RWPE2 (cell line): ENCODE results near the gene KIF26A.

Experiments
- ATAC-seq: fragments of 200-7000 bp; cut with Tn5 transposase; 3 replicates; pipeline ENCODE4 v1.9.1; 2021; ENCODE audit warnings: low read depth
- DNase-seq: peaks from one replicate; pipeline ENCODE4 v3.0.0-alpha.2; 2020; ENCODE audit warnings: low spot score
- H3K27ac ChIP-seq: fragments of 450-650 bp; 2 replicates; pipeline ENCODE4 v1.5.1; 2017; ENCODE audit warnings: mild to moderate bottlenecking; ENCODE audit not compliant: poor library complexity, severe bottlenecking
- H3K27me3 ChIP-seq: fragments of 250-450 bp; sonication (Bioruptor Pico); 2 replicates; pipeline ENCODE4 v1.5.1; 2021; ENCODE audit warnings: mild to moderate bottlenecking, moderate library complexity; ENCODE audit not compliant: insufficient read depth, poor library complexity, severe bottlenecking
- H3K36me3 ChIP-seq: fragments of 250-450 bp; sonication (Bioruptor Pico); 2 replicates; pipeline ENCODE4 v1.5.1; 2020; ENCODE audit warnings: low read depth, mild to moderate bottlenecking, moderate library complexity
- H3K4me1 ChIP-seq: fragments of 250-450 bp; sonication (Bioruptor Pico); 2 replicates; pipeline ENCODE4 v1.5.1; 2021; ENCODE audit warnings: mild to moderate bottlenecking, moderate library complexity; ENCODE audit not compliant: insufficient read depth, poor library complexity, severe bottlenecking
- H3K4me3 ChIP-seq: fragments of 250-450 bp; sonication (Bioruptor Pico); 2 replicates; pipeline ENCODE4 v1.5.1; 2021; ENCODE audit warnings: mild to moderate bottlenecking, moderate library complexity; ENCODE audit not compliant: severe bottlenecking
- H3K9me3 ChIP-seq: fragments of 250-450 bp; sonication (Bioruptor Pico); 2 replicates; pipeline ENCODE4 v1.5.1; 2021; ENCODE audit warnings: mild to moderate bottlenecking, moderate library complexity; ENCODE audit not compliant: severe bottlenecking
- TF ChIP-seq, protein P1 (sequence below): fragments of 450-650 bp; IDR thresholded peaks from one replicate; pipeline ENCODE4 v1.5.1; 2017; ENCODE audit warnings: mild to moderate bottlenecking, moderate library complexity; ENCODE audit not compliant: poor library complexity, severe bottlenecking

Gene KIF26A

DNA sequence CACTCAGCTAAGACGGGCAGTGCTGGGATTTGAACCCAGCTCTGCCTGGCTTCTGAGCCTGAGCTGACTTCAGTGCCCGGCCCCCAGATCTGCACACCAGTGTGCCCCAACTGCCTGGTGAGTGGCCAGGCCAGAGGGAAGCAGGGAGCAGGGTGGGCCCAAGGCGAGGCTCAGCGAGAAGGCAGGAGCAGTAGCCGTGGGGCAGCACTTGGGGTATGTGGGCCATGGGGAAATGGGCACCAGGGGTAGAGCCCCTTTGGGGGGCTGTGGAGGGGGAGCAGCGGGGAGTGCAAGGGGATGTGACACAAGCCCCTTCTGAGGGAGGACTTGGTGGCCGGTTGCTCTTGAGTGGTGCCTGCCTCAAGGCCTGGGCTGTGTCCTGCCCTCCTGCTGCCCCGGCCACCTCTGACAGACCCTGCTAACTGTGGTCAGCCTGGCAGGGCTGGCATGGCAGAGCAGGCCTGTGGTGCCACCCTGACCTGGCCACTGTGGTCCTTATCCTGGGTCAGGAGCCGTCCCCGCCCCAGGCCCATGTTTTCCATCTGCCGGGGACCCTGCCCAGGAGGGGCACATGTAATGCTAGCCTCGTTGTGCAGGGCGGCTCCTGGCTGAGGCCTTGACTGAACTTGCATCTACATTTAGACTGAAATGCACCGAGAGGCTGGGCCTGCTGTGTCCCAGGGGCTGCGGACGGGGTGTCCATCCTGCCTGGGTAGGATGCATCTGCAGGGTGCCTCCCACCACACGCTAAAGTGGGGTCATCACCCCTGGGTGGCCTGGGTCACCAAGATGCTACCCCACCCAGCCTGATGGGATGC, 90.5 kb downstream of the KIF26A start:
- Histone ChIP-seq H3K4me3 (no peak overlapping the region), H3K36me3 (no peaks in the 10 kb centered on the region), H3K27me3 (peaks cover 9% of the 10 kb centered on the region), H3K27ac (no peak overlapping the region), H3K9me3 (peaks cover 5% of the 10 kb centered on the region), H3K4me1 (no peaks in the 10 kb centered on the region)
- no peak for ATAC-seq
- DNase-seq, result no peak
- TF ChIP-seq, protein P1, sequence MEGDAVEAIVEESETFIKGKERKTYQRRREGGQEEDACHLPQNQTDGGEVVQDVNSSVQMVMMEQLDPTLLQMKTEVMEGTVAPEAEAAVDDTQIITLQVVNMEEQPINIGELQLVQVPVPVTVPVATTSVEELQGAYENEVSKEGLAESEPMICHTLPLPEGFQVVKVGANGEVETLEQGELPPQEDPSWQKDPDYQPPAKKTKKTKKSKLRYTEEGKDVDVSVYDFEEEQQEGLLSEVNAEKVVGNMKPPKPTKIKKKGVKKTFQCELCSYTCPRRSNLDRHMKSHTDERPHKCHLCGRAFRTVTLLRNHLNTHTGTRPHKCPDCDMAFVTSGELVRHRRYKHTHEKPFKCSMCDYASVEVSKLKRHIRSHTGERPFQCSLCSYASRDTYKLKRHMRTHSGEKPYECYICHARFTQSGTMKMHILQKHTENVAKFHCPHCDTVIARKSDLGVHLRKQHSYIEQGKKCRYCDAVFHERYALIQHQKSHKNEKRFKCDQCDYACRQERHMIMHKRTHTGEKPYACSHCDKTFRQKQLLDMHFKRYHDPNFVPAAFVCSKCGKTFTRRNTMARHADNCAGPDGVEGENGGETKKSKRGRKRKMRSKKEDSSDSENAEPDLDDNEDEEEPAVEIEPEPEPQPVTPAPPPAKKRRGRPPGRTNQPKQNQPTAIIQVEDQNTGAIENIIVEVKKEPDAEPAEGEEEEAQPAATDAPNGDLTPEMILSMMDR, result no peak

DNA sequence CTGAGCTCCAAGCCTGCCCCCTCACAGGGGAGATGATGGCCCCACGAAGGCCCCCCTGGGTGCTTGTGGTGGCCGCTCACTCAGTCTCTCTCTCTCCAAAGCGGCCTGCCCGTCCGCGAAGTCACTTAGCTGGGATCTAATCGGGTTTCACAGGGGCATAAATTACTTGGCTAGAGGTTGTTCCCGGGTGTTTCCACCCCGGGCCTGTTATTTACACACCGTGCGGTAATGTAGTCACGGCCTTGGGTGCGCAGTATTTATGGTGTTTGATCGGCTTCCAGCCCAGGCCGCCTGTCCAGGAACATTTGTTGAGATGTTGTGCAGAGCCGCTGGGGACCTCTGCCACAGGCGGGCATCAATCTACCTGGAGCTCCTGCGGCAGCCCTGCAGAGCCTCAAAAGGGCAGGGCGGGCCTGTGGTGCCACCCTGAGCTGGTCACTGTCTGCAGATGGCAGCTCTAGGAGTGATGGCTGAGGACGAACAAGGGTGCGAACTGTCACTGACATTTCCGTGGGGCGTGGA, 91.2 kb downstream of the KIF26A start:
- peaks cover 9% of the 10 kb centered on the region for H3K27me3 ChIP-seq
- no peak for DNase-seq

DNA sequence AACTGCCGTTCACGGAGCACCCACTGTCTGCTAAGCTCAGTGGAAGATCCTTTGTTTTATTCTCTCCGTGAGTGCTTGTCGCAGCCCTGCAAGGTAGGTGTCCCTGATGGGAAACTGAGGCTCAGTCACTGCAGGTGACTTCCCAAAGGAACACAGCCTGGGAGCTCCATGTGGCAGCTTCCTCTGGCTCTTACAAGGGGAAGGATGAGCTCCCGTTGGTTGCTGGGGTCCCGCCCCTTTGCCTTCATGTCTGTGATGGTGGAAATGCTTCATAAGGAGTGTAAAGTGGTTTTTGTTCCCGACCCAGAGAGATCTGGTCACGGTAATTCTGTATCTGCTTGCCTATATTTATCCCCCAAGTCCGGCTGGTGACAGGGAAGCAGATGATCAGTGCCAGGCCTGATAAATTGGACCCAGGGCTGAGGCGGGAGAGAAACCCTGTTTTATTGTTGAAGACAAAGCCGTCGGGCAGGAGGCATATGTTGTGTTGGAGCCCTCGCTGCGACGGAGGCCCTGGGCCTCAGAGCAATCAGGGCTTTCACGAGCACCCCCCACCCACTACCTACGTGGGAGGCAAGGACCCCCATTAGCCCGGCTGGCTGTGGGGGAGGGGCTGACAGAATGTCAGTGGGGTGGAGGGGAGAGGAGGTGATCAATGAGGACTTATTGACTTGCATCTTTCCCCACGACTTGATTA, 91.9 kb downstream of the KIF26A start:
- Histone ChIP-seq H3K27me3 (peaks cover 9% of the 10 kb centered on the region), H3K9me3 (peaks cover 10% of the 10 kb centered on the region), H3K27ac (no peak overlapping the region), H3K4me1 (no peaks in the 10 kb centered on the region), H3K4me3 (no peak overlapping the region), H3K36me3 (no peaks in the 10 kb centered on the region)
- TF ChIP-seq, protein P1, result no peak
- ATAC-seq (no peak), DNase-seq (no peak)

More for the DNA sequence above, 91.2 kb downstream of the KIF26A start:
- H3K36me3 ChIP-seq, result no peaks in the 10 kb centered on the region
- H3K9me3 ChIP-seq, result peaks cover 10% of the 10 kb centered on the region
- H3K4me1 ChIP-seq, result no peaks in the 10 kb centered on the region
- no peak overlapping the region for H3K27ac ChIP-seq
- ATAC-seq, result no peak
- TF ChIP-seq, protein P1, result no peak
- no peak overlapping the region for H3K4me3 ChIP-seq
